Activated CD8-positive, alpha-beta T cell treated with anti-CD3 and anti-CD28 coated beads for 36 hours (primary cell): ENCODE results near the gene HTR3B. TPM values are rescaled to one million over a fixed set of nuclear protein-coding genes. Genes with fewer than 3 reads are reported as not detected.

Source experiments
- ATAC-seq: fragments of 200-7000 bp; cut with Tn5 transposase; one replicate; pipeline ENCODE4 v1.10.0; 2021; ENCODE audit warnings: mild to moderate bottlenecking, moderate library complexity
- CTCF ChIA-PET: fragments of 350-600 bp; sonication (Branson Sonifier 250); formaldehyde crosslinking; loops from one replicate; lab custom pipeline; 2021; ENCODE audit warnings: antibody characterized with exemption; lab: Charles Lee
- POLR2A ChIA-PET: fragments of 350-600 bp; sonication (Branson Sonifier 250); formaldehyde crosslinking; loops from one replicate; lab custom pipeline; 2021; ENCODE audit warnings: antibody characterized with exemption; lab: Charles Lee
- DNase-seq: peaks from one replicate; pipeline ENCODE4 v3.0.0-alpha.2; 2020
- H3K27ac Mint-ChIP-seq: one replicate; pipeline ENCODE4 v1.8.0; 2021; ENCODE audit warnings: mild to moderate bottlenecking, mixed read lengths
- H3K27me3 Mint-ChIP-seq: one replicate; pipeline ENCODE4 v1.8.0; 2021; ENCODE audit warnings: mixed read lengths
- H3K36me3 Mint-ChIP-seq: one replicate; pipeline ENCODE4 v1.8.0; 2021; ENCODE audit warnings: low read depth, mixed read lengths
- H3K4me1 Mint-ChIP-seq: one replicate; pipeline ENCODE4 v1.8.0; 2021; ENCODE audit warnings: low read depth, mixed read lengths
- H3K4me3 Mint-ChIP-seq: one replicate; pipeline ENCODE4 v1.8.0; 2021; ENCODE audit warnings: mild to moderate bottlenecking, moderate library complexity, mixed read lengths
- H3K9me3 Mint-ChIP-seq: one replicate; pipeline ENCODE4 v1.8.0; 2021; ENCODE audit warnings: mixed read lengths
- CTCF ChIP-seq: fragments of 200-600 bp; IDR thresholded peaks from one replicate; pipeline ENCODE4 v1.8.0; 2022; ENCODE audit warnings: antibody characterized with exemption, mild to moderate bottlenecking
- intact Hi-C: fragments of 100-400 bp; cut with micrococcal nuclease; formaldehyde crosslinking; loops from one replicate; pipeline ENCODE4 v1.10.0; 2022
- total RNA-seq, 2 experiments: library from RNA; stranded (reverse); gene quantifications; one replicate each; pipeline ENCODE4 v1.2.3, GENCODE V29; 2021

The HTR3B gene
- total RNA-seq, 2 experiments from 2014 or later: not detected

DNA sequence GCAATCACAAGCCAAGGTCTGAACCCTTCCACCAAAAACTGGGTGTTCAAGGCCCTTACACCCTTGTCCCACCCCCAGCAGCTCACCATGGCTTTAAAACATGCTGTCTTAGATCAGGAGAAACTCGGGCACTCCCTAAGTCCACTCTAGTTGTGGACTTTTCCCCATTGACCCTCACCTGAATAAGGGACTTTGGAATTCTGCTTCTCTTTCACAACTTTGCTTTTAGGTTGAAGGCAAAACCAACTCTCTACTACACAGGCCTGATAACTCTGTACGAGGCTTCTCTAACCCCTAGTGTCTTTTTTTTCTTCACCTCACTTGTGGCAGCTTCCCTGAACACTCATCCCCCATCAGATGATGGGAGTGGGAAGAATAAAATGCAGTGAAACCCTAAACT lies 85.3 kb downstream of the HTR3B start:
- intact Hi-C loops: loop anchor here (10.0 kb wide), 1 partner anchor 65 kb away; the partner anchor contains the start of gene ZBTB16
- no peak for TF ChIP-seq CTCF
- Mint-ChIP-seq H3K27me3 (peaks cover 22% of the 10 kb centered on the region), H3K4me3 (no peak overlapping the region), H3K9me3 (no peaks in the 10 kb centered on the region), H3K4me1 (no peaks in the 10 kb centered on the region), H3K36me3 (no peaks in the 10 kb centered on the region), H3K27ac (no peak overlapping the region)
- DNase-seq (no peak), ATAC-seq (no peak)
- ChIA-PET CTCF (interaction anchor here (1.2 to 9.8 kb wide), 2 partner anchors 271 to 275 kb away, joined by 3 to 168 read pairs; no protein-coding TSS in a partner anchor), POLR2A (no interaction called here)

GRCh38 chr11:113991170-113991569 lies 86.6 kb downstream of the HTR3B start:
- no peak overlapping the region for H3K27ac Mint-ChIP-seq
- H3K27me3 Mint-ChIP-seq: peaks cover 20% of the 10 kb centered on the region
- intact Hi-C loops: loop anchor here (10.0 kb wide), 1 partner anchor 64 kb away; the partner anchor contains the start of gene ZBTB16
- H3K36me3 Mint-ChIP-seq: no peaks in the 10 kb centered on the region
- DNase-seq (peak; percentile 46), ATAC-seq (no peak)
- no peaks in the 10 kb centered on the region for H3K9me3 Mint-ChIP-seq
- ChIA-PET POLR2A (interaction anchor here (0.6 kb wide), 1 partner anchor 328 kb away, joined by 3 read pairs; no protein-coding TSS in a partner anchor), CTCF (interaction anchor here (1.0 to 9.8 kb wide), 2 partner anchors 95 to 270 kb away, joined by 3 to 168 read pairs; no protein-coding TSS in a partner anchor)
- no peak overlapping the region for H3K4me3 Mint-ChIP-seq
- TF ChIP-seq CTCF: no peak
- H3K4me1 Mint-ChIP-seq: no peaks in the 10 kb centered on the region

- Mint-ChIP-seq H3K4me1 (no peaks in the 10 kb centered on the region), H3K4me3 (no peak overlapping the region), H3K9me3 (no peaks in the 10 kb centered on the region), H3K36me3 (no peaks in the 10 kb centered on the region), H3K27ac (no peak overlapping the region), H3K27me3 (peaks cover 20% of the 10 kb centered on the region)
- ChIA-PET CTCF (interaction anchor here (0.8 to 9.8 kb wide), 6 partner anchors 10 to 277 kb away, joined by 3 to 168 read pairs (median 4); no protein-coding TSS in a partner anchor), POLR2A (no interaction called here)
- intact Hi-C loops: loop anchor here (10.0 kb wide), 1 partner anchor 63 kb away; the partner anchor contains the start of gene ZBTB16
- no peak for ATAC-seq
- no peak for DNase-seq
- no peak for TF ChIP-seq CTCF
Observed at GRCh38 chr11:113991718-113992458, 87.3 kb downstream of the HTR3B start.

DNA sequence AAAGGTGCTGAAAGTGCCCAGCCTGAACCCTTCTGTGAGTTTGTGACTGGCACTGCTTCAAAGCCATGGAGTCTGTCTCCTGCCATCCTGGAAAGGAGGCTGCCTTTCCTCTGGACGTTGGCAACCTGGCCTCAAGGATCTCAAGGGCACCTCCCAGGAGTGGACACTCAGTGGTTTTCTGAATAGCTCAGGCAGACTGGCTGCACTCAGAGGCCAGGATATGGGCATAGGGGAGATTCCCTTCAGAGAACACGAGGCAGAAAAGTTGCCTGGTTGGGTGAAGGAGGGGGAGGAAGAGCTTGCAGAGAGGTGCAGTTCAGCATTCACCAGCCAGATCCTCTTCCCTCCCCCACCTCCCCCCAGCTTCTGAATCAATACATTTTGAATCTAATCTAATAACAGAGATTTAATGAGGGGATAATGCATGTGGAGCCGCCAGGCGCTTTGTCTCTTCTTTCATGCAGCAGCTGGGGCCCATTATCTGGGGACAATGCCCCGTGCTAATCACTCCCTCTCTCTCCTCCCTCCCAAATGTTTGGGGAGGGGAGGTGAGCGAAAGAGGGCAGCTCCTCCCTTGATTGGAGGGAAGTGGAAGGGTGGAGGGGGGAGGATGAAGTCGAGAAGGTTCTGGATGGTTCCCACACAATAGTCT lies 88.0 kb downstream of the HTR3B start:
- POLR2A ChIA-PET: no interaction called here
- DNase-seq (no peak), ATAC-seq (no peak)
- H3K4me3 Mint-ChIP-seq: no peak overlapping the region
- H3K9me3 Mint-ChIP-seq: no peaks in the 10 kb centered on the region
- no peak overlapping the region for H3K27ac Mint-ChIP-seq
- TF ChIP-seq CTCF: no peak
- H3K4me1 Mint-ChIP-seq: no peaks in the 10 kb centered on the region
- H3K36me3 Mint-ChIP-seq: no peaks in the 10 kb centered on the region
- intact Hi-C loops: loop anchor here (10.0 kb wide), 1 partner anchor 62 kb away; the partner anchor contains the start of gene ZBTB16
- peaks cover 24% of the 10 kb centered on the region for H3K27me3 Mint-ChIP-seq
- CTCF ChIA-PET: interaction anchor here (0.8 to 9.8 kb wide), 6 partner anchors 10 to 277 kb away, joined by 3 to 168 read pairs (median 5); no protein-coding TSS in a partner anchor
